Liver (tissue), 3 donors: Measurements from ENCODE around the gene NECTIN1.

Experiments used
- ATF3 ChIP-seq: IDR thresholded peaks from 2 replicates; pipeline ENCODE4 v1.6.1; 2016; ENCODE audit warnings: antibody characterized with exemption
- CTCF ChIP-seq: fragments of 150-350 bp; IDR thresholded peaks from 2 replicates; pipeline ENCODE4 v1.5.1; 2017; ENCODE audit warnings: improper control_type of control experiment, low read depth, low read length; ENCODE audit not compliant: missing input control
- EGR1 ChIP-seq, 2 donors: IDR thresholded peaks; 2 replicates each; pipeline ENCODE4 v1.6.1; 2016 to 2018; ENCODE audit warnings: antibody characterized with exemption in 2 of 2, low read depth in 2 of 2
- FOXA1 ChIP-seq: IDR thresholded peaks from 2 replicates; pipeline ENCODE4 v1.6.1; 2016; ENCODE audit warnings: antibody characterized with exemption
- GABPA ChIP-seq, 2 donors: IDR thresholded peaks in 1 of 2; conservative IDR thresholded peaks in 1 of 2; 2 replicates each; pipeline ENCODE4 v1.6.1; 2016; ENCODE audit warnings: antibody characterized with exemption in 2 of 2, mild to moderate bottlenecking in 1 of 2, moderate library complexity in 1 of 2
- JUND ChIP-seq, 2 donors: IDR thresholded peaks; 2 replicates each; pipeline ENCODE4 v1.6.1; 2016; ENCODE audit warnings: antibody characterized with exemption in 2 of 2
- SP1 ChIP-seq: IDR thresholded peaks from 2 replicates; pipeline ENCODE4 v1.6.1; 2018; ENCODE audit warnings: antibody characterized with exemption, mild to moderate bottlenecking
- TAF1 ChIP-seq: conservative IDR thresholded peaks from 2 replicates; pipeline ENCODE4 v1.6.1; 2016; ENCODE audit warnings: antibody characterized with exemption, mild to moderate bottlenecking
- ZBTB33 ChIP-seq: IDR thresholded peaks from 2 replicates; pipeline ENCODE4 v1.6.1; 2016; ENCODE audit warnings: antibody characterized with exemption
- donor health status: healthy.
- donor health status: healthy.

GRCh38 chr11:119671561-119672015 lies 57.4 kb downstream of the NECTIN1 start:
- TF ChIP-seq CTCF, result no peak
- no peak for TF ChIP-seq GABPA (IDR thresholded peaks at IDR 0.05 in 1 of 2, conservative IDR thresholded peaks at IDR 0.05 in 1 of 2)
- TF ChIP-seq ZBTB33, result no peak
- TF ChIP-seq ATF3, result no peak
- TF ChIP-seq TAF1, result no peak
- no peak for TF ChIP-seq JUND (IDR thresholded peaks at IDR 0.05)
- TF ChIP-seq EGR1 (IDR thresholded peaks at IDR 0.05; ENCODE audit: low read depth in 2 of 2), result no peak
- no peak for TF ChIP-seq FOXA1
- TF ChIP-seq SP1, result no peak
